WI38 (cell line): ENCODE results near the gene DCP2.

ENCODE experiments used
- H3K4me3 ChIP-seq: 2 replicates; pipeline ENCODE4 v1.5.1; 2011; ENCODE audit warnings: low read depth, mild to moderate bottlenecking, control low read depth, low read length
- TF ChIP-seq, protein P1 (sequence below): IDR thresholded peaks from 2 replicates; pipeline ENCODE4 v1.5.1; 2012; ENCODE audit warnings: low read depth, mild to moderate bottlenecking, control low read depth, low read length

Gene DCP2

DNA sequence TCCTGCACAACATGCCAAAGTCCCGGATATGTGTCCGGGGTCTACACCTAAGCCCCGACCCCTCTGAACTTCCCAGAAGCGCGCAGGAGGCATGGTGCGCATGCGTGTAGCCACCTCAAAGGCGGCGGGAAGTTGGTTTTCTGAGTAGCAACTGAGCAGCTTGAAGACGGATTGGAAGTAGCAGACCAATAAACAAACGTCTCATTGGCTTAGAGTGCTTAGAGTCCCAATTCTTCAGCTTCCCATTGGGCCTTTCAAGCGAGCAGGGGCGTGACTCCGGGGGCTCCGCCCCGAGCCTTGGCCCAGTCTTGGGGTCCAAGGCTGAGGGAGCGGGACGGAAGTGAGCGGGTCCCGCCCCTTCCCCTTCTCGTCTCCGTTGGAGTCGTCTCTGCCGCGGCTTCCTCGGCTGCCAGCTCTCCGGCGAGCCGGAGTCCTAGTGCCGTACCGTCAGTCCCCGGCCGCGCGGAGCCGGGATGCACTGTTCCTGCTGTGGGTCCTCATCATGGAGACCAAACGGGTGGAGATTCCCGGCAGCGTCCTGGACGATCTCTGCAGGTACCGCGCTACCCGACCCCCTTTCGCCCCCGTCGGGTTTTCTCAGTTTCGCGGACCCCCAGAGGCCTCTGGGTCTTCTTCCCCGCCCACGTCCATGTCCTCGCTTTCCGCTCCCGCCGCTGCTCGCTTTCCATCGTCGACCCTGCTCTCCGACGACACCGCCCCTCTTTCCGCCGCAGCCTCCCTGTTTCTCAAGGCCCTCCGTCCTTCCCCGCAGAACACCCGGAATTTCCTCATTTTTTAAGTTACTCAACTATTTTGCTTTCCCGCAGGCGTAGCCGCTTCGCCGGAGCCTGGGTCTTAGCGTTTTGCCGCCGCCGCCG lies at the start of gene DCP2:
Gene DCP2, plus strand, starts transcription at position 367 of the 878 bp plus-strand sequence. Its CDS starts 136 bp downstream, at position 503.
- TF ChIP-seq, protein P1, sequence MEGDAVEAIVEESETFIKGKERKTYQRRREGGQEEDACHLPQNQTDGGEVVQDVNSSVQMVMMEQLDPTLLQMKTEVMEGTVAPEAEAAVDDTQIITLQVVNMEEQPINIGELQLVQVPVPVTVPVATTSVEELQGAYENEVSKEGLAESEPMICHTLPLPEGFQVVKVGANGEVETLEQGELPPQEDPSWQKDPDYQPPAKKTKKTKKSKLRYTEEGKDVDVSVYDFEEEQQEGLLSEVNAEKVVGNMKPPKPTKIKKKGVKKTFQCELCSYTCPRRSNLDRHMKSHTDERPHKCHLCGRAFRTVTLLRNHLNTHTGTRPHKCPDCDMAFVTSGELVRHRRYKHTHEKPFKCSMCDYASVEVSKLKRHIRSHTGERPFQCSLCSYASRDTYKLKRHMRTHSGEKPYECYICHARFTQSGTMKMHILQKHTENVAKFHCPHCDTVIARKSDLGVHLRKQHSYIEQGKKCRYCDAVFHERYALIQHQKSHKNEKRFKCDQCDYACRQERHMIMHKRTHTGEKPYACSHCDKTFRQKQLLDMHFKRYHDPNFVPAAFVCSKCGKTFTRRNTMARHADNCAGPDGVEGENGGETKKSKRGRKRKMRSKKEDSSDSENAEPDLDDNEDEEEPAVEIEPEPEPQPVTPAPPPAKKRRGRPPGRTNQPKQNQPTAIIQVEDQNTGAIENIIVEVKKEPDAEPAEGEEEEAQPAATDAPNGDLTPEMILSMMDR = no peak
- peak within 1 kb of the TSS; percentile 95 for H3K4me3 ChIP-seq

- TF ChIP-seq, protein P1 = no peak
- no peak overlapping the region for H3K4me3 ChIP-seq
Observed at GRCh38 chr5:112929336-112930081, 47.1 kb upstream of the DCP2 start.

- TF ChIP-seq, protein P1 = no peak
- no peak overlapping the region for H3K4me3 ChIP-seq
Observed at GRCh38 chr5:112930082-112930344, 46.6 kb upstream of the DCP2 start.

- TF ChIP-seq, protein P1 = no peak
- no peak overlapping the region for H3K4me3 ChIP-seq
Observed at GRCh38 chr5:112931473-112931872, 45.1 kb upstream of the DCP2 start.

DNA sequence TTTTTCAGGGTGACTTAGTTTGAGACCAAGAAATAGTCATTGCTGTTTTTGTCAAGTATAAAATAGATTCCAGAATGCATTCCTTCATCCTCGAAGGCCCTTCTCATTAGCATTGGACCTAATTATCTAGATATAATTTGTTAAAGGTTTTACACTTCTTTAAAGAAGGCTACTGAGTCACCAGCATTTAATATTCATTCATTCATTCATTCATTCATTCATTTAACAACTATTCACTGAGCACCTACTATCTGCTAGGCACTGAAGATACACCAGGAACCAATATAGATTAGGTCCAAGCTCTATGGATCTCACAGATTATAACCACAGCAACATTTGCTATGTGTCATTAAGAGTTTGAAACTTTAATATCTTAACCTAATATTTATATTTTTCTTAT lies 43.5 kb upstream of the DCP2 start:
- H3K4me3 ChIP-seq = no peak overlapping the region
- TF ChIP-seq, protein P1 = no peak

DNA sequence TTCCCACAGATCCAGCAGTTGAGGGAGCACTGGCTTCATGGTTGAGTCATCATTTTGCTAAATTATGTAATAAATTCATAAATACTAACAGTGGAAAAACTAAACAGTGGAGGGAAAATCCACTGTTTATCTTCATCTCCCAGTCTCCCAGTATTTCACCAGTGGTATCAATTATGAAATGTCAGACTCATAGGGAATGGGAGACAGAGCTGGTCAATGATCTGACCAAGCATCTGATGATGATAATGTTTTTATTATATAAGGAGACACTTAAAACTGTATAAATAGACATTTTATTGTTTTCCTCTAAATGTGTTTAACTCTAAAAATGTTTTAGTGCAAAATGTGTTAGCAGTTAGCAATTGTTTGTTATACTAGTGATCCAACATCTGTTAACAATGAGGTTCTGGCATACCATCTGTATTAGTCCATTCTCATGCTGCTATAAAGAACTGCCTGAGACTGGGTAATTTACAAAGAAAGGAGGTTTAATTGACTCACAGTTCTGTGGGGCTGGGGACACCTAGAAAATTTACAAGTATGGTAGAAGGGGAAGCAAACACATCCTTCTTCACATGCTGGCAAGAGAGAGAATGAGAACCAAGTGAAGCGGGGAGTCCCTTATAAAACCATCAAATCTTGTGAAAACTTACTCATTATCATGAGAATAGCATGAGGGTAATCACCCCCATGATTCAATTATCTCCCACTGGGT lies 42.8 kb upstream of the DCP2 start:
- TF ChIP-seq, protein P1 = no peak
- no peak overlapping the region for H3K4me3 ChIP-seq

DNA sequence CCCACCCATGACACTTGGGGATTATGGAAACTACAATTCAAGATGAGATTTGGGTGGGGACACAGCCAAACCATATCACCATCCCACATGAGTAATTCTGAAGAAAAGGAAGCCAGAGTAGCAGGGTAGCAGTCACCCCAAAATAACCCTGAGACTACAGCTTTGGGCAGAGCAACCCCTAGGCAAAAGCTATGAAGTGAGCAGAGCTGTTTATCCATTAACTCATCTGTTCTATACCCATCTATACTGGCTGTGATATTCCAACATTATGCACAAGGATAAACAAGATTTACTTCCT lies 42.3 kb upstream of the DCP2 start:
- no peak overlapping the region for H3K4me3 ChIP-seq
- TF ChIP-seq, protein P1 = no peak
